Loucy (cell line): Measurements from ENCODE around the gene SMARCB1.

ENCODE experiments used
- H2AFZ ChIP-seq: fragments of 200-600 bp; sonication (generic); 2 replicates; pipeline ENCODE4 v1.6.0; 2016; ENCODE audit warnings: antibody characterized with exemption, mild to moderate bottlenecking, low read length, moderate library complexity
- H3F3A ChIP-seq: fragments of 200-600 bp; 2 replicates; pipeline ENCODE4 v1.6.0; 2016; ENCODE audit warnings: antibody characterized with exemption, low read depth, mild to moderate bottlenecking
- H3K27me3 ChIP-seq: fragments of 200-600 bp; sonication (generic); 2 replicates; pipeline ENCODE4 v1.6.1; 2014; ENCODE audit warnings: low read length, mild to moderate bottlenecking; ENCODE audit not compliant: insufficient read depth, poor library complexity, severe bottlenecking
- H3K36me3 ChIP-seq: fragments of 200-600 bp; sonication (generic); 2 replicates; pipeline ENCODE4 v1.6.1; 2016; ENCODE audit warnings: low read length; ENCODE audit not compliant: insufficient read depth
- H3K4me1 ChIP-seq: fragments of 200-600 bp; sonication (generic); 2 replicates; pipeline ENCODE4 v1.5.1; 2014; ENCODE audit warnings: low read length, mild to moderate bottlenecking; ENCODE audit not compliant: insufficient read depth, poor library complexity, severe bottlenecking
- H3K4me2 ChIP-seq: fragments of 200-600 bp; sonication (generic); 2 replicates; pipeline ENCODE4 v1.6.0; 2014; ENCODE audit warnings: antibody characterized with exemption, low read length, low read depth, mild to moderate bottlenecking; ENCODE audit not compliant: poor library complexity, severe bottlenecking
- H3K4me3 ChIP-seq: fragments of 200-600 bp; sonication (generic); 2 replicates; pipeline ENCODE4 v1.5.1; 2014; ENCODE audit warnings: low read length, mild to moderate bottlenecking, mixed read lengths; ENCODE audit not compliant: poor library complexity, severe bottlenecking
- H3K79me2 ChIP-seq: fragments of 200-600 bp; sonication (generic); 2 replicates; pipeline ENCODE4 v1.6.1; 2014; ENCODE audit warnings: low read length; ENCODE audit not compliant: insufficient read depth
- H3K9ac ChIP-seq: fragments of 200-600 bp; sonication (generic); 2 replicates; pipeline ENCODE4 v1.6.0; 2014; ENCODE audit warnings: mild to moderate bottlenecking, low read depth, low read length, moderate library complexity; ENCODE audit not compliant: poor library complexity, severe bottlenecking
- H3K9me2 ChIP-seq: fragments of 200-600 bp; sonication (generic); replicated peaks from 2 replicates; pipeline ENCODE4 v1.6.1; 2016; ENCODE audit warnings: low read depth, low read length, mixed read lengths
- H3K9me3 ChIP-seq: fragments of 200-600 bp; sonication (generic); 2 replicates; pipeline ENCODE4 v1.6.1; 2014; ENCODE audit warnings: mild to moderate bottlenecking, antibody characterized with exemption, low read length, low read depth; ENCODE audit not compliant: insufficient read depth
- H4K20me1 ChIP-seq: fragments of 200-600 bp; sonication (generic); 2 replicates; pipeline ENCODE4 v1.6.0; 2014; ENCODE audit warnings: antibody characterized with exemption, low read length, mild to moderate bottlenecking; ENCODE audit not compliant: insufficient read depth, poor library complexity, severe bottlenecking
- EZH2phosphoT487 ChIP-seq: fragments of 200-600 bp; IDR thresholded peaks from 2 replicates; pipeline ENCODE4 v1.6.1; 2018; ENCODE audit warnings: antibody characterized with exemption, mild to moderate bottlenecking, moderate library complexity, borderline replicate concordance
- TF ChIP-seq, protein P1 (sequence below): fragments of 200-600 bp; sonication (generic); conservative IDR thresholded peaks from 2 replicates; pipeline ENCODE4 v1.5.1; 2014; ENCODE audit warnings: mild to moderate bottlenecking, antibody characterized with exemption, low read length

Gene SMARCB1

DNA sequence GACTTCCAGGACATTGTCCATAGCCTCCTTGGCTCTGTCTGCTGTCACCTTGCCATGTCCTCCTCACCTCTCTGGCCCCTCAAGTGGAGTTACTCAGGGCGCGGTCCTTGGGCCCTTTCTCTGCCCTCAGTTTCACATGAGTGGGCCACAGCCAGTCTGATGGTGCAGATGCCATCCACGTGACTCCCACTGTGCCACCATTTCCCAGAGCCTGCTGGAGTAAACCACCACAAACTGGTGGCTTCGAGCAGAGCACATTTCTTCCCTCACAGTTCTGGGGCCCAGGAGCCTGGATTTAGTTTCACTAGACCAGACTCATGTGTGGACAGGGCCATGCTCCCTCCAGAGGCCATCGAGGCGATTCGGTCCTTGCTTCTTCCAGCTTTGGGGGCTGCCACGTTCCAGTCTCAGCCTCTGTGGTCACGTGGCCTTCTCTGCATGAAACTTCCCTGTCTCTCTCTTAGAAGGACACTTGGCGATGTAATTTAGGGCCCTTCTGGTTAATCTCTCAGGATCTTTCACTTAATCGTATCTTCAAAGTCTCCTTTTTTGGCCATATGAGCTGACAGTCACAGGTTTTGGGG, 14.6 kb downstream of the SMARCB1 start:
- no peaks in the 10 kb centered on the region for H3F3A ChIP-seq
- H3K4me3 ChIP-seq: no peak overlapping the region
- no peaks in the 10 kb centered on the region for H3K79me2 ChIP-seq
- no peaks in the 10 kb centered on the region for H3K9me2 ChIP-seq
- H2AFZ ChIP-seq: no peak overlapping the region
- no peak for TF ChIP-seq EZH2phosphoT487
- TF ChIP-seq, protein P1, sequence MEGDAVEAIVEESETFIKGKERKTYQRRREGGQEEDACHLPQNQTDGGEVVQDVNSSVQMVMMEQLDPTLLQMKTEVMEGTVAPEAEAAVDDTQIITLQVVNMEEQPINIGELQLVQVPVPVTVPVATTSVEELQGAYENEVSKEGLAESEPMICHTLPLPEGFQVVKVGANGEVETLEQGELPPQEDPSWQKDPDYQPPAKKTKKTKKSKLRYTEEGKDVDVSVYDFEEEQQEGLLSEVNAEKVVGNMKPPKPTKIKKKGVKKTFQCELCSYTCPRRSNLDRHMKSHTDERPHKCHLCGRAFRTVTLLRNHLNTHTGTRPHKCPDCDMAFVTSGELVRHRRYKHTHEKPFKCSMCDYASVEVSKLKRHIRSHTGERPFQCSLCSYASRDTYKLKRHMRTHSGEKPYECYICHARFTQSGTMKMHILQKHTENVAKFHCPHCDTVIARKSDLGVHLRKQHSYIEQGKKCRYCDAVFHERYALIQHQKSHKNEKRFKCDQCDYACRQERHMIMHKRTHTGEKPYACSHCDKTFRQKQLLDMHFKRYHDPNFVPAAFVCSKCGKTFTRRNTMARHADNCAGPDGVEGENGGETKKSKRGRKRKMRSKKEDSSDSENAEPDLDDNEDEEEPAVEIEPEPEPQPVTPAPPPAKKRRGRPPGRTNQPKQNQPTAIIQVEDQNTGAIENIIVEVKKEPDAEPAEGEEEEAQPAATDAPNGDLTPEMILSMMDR: no peak
- peaks cover under 1% of the 10 kb centered on the region for H4K20me1 ChIP-seq
- no peak overlapping the region for H3K9ac ChIP-seq
- no peaks in the 10 kb centered on the region for H3K4me1 ChIP-seq
- no peaks in the 10 kb centered on the region for H3K9me3 ChIP-seq
- H3K36me3 ChIP-seq: peaks cover 83% of the 10 kb centered on the region; the same call in 1 of the 2 replicates
- no peak overlapping the region for H3K4me2 ChIP-seq
- H3K27me3 ChIP-seq: no peaks in the 10 kb centered on the region

DNA sequence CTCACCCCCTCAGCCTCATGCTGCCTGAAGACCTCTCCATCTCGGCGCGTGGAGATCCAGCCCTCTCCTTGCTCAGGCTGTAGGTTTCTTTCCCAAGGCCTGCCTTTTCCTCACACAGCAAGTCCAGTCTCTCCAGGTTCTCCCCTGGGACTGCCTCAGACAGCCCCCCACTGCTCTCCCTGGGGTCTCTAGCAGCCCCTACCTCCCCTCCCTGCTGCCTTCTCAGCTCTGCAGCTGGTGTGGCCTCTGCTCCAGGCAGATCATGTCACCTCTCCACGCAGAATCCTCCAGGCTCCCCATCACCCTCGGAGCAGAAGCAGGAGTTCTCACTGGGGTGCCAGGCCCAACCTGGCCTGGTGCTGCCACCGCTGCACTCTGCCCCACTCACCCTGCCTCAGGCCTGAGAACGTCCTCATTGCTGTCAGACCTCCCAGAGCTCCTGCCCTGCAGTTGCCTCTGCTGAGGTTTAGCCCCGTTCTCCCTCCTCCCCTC, 15.2 kb downstream of the SMARCB1 start:
- no peaks in the 10 kb centered on the region for H3K79me2 ChIP-seq
- TF ChIP-seq, protein P1: no peak
- TF ChIP-seq EZH2phosphoT487: no peak
- no peak overlapping the region for H3K9ac ChIP-seq
- no peaks in the 10 kb centered on the region for H3F3A ChIP-seq
- H3K36me3 ChIP-seq: peaks cover 84% of the 10 kb centered on the region; the same call in 1 of the 2 replicates
- no peaks in the 10 kb centered on the region for H3K9me3 ChIP-seq
- no peaks in the 10 kb centered on the region for H3K27me3 ChIP-seq
- no peak overlapping the region for H3K4me2 ChIP-seq
- no peaks in the 10 kb centered on the region for H3K4me1 ChIP-seq
- H3K4me3 ChIP-seq: no peak overlapping the region
- no peaks in the 10 kb centered on the region for H3K9me2 ChIP-seq
- H2AFZ ChIP-seq: no peak overlapping the region
- no peaks in the 10 kb centered on the region for H4K20me1 ChIP-seq

DNA sequence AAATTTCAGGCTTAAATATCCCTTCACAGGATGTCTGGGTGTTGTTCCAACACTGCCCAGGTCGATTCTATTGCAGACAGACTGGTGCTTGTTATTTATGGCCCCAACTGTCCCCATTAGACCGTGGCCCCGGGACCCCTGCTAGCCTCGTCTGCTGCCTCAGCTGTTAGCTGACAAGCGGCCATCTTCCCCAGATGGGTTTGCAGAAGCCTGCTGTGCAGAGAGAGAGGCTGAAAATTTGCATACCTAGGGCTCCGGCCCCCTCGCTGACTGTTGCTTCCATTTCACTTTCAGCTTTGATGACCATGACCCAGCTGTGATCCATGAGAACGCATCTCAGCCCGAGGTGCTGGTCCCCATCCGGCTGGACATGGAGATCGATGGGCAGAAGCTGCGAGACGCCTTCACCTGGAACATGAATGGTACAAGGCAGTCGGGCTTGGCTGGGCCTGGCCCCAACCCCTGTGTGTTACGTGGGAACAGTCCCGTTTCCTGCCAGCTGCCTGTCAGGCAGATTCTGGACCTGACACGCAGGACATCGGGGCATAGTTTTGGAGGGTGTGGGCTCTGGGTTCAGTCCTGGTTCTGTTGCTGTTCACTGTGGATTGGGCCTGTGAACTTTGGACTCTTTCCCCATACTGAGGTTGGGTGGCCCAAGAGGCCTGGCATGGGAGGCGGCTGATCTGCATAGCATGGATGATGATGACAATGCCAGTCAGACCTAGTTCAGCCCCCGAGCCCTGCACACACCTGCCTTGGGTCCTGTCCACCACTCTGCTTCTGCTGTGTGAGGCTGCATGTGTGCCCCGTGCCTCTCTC, 16.4 kb downstream of the SMARCB1 start:
- Histone ChIP-seq H3K4me2 (no peak overlapping the region), H3K36me3 (peaks cover 84% of the 10 kb centered on the region; the same call in 1 of the 2 replicates), H3K9me3 (no peaks in the 10 kb centered on the region), H3K27me3 (no peaks in the 10 kb centered on the region), H3K79me2 (no peaks in the 10 kb centered on the region), H3K4me1 (no peaks in the 10 kb centered on the region), H3K9me2 (no peaks in the 10 kb centered on the region), H4K20me1 (no peaks in the 10 kb centered on the region), H2AFZ (no peak overlapping the region), H3K9ac (no peak overlapping the region), H3F3A (no peaks in the 10 kb centered on the region), H3K4me3 (no peak overlapping the region)
- no peak for TF ChIP-seq EZH2phosphoT487
- TF ChIP-seq, protein P1: no peak
